ENCODE results near the gene ACADM. TPM values are rescaled to one million over a fixed set of nuclear protein-coding genes. Genes with fewer than 3 reads are reported as not detected.

ACADM gene
- total and polyA plus RNA-seq, 2 of the 13 experiments (the other 11 are each of a cell fraction or from before 2014, with no cell fraction given), result 43.7 to 92.2 TPM

GRCh38 chr1:75724472-75725022 is at the start of gene ACADM (continued):
- TF ChIP-seq ZNF280D (CRISPR knock-in tag; IDR thresholded peaks at IDR 0.05), result no peak; the same call in 1 of the 2 replicates
- TF ChIP-seq ZNF136 (CRISPR knock-in tag; IDR thresholded peaks at IDR 0.05; ENCODE audit: low read depth), result no peak; the same call in 1 of the 2 replicates
- 0 out of 2 replicates have a peak, but pooled peaks have one; percentile 35 for TF ChIP-seq ZNF556 (CRISPR knock-in tag; IDR thresholded peaks at IDR 0.05; ENCODE audit: borderline replicate concordance)
- no peak; the same call in 1 of the 2 replicates for TF ChIP-seq ONECUT2 (CRISPR knock-in tag; IDR thresholded peaks at IDR 0.05)
- TF ChIP-seq MTA3 (CRISPR knock-in tag; IDR thresholded peaks at IDR 0.05), result no peak
- no peak; the same call in 1 of the 2 replicates for TF ChIP-seq ZSCAN29 (CRISPR knock-in tag; conservative IDR thresholded peaks at IDR 0.05)
- TF ChIP-seq CC2D1A (CRISPR knock-in tag; IDR thresholded peaks at IDR 0.05), result 0 out of 2 replicates have a peak, but pooled peaks have one; percentile 46
- TF ChIP-seq ZNF740 (CRISPR knock-in tag; IDR thresholded peaks at IDR 0.05), result no peak
- no peak for TF ChIP-seq SOX13 (IDR thresholded peaks at IDR 0.05)
- TF ChIP-seq SOX13 (CRISPR knock-in tag; conservative IDR thresholded peaks at IDR 0.05 in 1 of 2, IDR thresholded peaks at IDR 0.05 in 1 of 2), result peak in 1 of 2 experiments; percentile 84; a peak in 2 of 4 replicates
- TF ChIP-seq ZNF572 (CRISPR knock-in tag; IDR thresholded peaks at IDR 0.05), result no peak
- peak; percentile 65 for TF ChIP-seq GATAD1 (CRISPR knock-in tag; IDR thresholded peaks at IDR 0.05)
- no peak for TF ChIP-seq MAFF (IDR thresholded peaks at IDR 0.05; ENCODE audit: low read depth, low read length)
- 0 out of 2 replicates have a peak, but pooled peaks have one; percentile 60 for TF ChIP-seq BRCA1 (CRISPR knock-in tag; IDR thresholded peaks at IDR 0.05)
- no peak for TF ChIP-seq TIGD3 (CRISPR knock-in tag; IDR thresholded peaks at IDR 0.05; ENCODE audit: borderline replicate concordance)
- no peak for TF ChIP-seq ZKSCAN8 (CRISPR knock-in tag; IDR thresholded peaks at IDR 0.05; ENCODE audit: borderline replicate concordance)
- peak; percentile 48; the same call in 1 of the 2 replicates for TF ChIP-seq ZNF12 (CRISPR knock-in tag; IDR thresholded peaks at IDR 0.05)
- no peak for TF ChIP-seq ZNF362 (CRISPR knock-in tag; IDR thresholded peaks at IDR 0.05; ENCODE audit: borderline replicate concordance)
- TF ChIP-seq ZNF883 (CRISPR knock-in tag; IDR thresholded peaks at IDR 0.05; ENCODE audit: not compliant biosample characterization), result no peak
- TF ChIP-seq ZSCAN31 (CRISPR knock-in tag; IDR thresholded peaks at IDR 0.05; ENCODE audit: low read depth), result 0 out of 2 replicates have a peak, but pooled peaks have one; percentile 66
- TF ChIP-seq HMG20B (CRISPR knock-in tag; conservative IDR thresholded peaks at IDR 0.05), result peak; percentile 70; the same call in 1 of the 2 replicates
- peak; percentile 50; the same call in 1 of the 2 replicates for TF ChIP-seq ZBTB38 (CRISPR knock-in tag; IDR thresholded peaks at IDR 0.05)
- TF ChIP-seq RARA (CRISPR knock-in tag; IDR thresholded peaks at IDR 0.05), result peak; percentile 86
- no peak for TF ChIP-seq SMAD9 (CRISPR knock-in tag; IDR thresholded peaks at IDR 0.05)
- no peak for TF ChIP-seq ISX (CRISPR knock-in tag; conservative IDR thresholded peaks at IDR 0.05)
